C4-2B (cell line): ENCODE data around the gene MED22.

Experiments
- ZFX ChIP-seq: fragments of 450-650 bp; IDR thresholded peaks from 2 replicates; pipeline ENCODE4 v1.6.1; 2017
- TF ChIP-seq, protein P1 (sequence below): fragments of 450-650 bp; conservative IDR thresholded peaks from 2 replicates; pipeline ENCODE4 v1.5.1; 2017; ENCODE audit warnings: mild to moderate bottlenecking

DNA sequence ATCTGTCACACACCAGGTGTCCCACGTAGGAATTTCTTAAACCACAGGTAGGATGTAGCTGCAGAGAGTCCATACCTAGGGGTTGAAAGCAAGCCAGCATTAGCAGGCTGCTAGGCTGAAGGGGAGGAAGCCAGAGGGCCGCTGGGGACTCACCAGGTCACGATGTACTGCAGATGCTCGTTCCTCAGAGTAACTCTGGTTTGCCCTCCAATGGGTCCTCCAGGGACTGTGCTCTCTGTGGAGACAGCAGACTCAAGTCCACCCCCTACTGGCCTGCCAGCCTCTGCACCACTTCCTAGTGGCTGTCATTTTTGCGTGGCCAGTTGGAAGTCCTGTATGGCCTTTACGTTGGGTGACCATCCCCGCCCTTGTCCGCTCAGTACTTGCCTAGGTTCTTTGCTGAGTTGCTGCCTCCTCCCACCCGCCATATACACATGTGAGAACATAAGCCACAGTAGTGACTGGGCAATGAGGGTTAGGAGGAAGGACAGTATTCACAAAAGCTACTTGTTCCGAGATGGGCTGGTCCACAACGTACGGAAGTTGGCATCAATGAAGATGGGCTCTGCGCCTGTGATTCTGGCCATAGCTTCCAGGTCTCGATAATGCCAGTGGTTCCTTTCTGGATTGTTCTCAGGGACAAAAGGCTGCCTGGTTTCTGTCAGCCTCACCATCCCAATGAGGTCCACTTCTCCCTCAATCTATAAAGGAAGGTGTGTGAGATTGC is 4.1 kb upstream of the MED22 start:
- TF ChIP-seq, protein P1, sequence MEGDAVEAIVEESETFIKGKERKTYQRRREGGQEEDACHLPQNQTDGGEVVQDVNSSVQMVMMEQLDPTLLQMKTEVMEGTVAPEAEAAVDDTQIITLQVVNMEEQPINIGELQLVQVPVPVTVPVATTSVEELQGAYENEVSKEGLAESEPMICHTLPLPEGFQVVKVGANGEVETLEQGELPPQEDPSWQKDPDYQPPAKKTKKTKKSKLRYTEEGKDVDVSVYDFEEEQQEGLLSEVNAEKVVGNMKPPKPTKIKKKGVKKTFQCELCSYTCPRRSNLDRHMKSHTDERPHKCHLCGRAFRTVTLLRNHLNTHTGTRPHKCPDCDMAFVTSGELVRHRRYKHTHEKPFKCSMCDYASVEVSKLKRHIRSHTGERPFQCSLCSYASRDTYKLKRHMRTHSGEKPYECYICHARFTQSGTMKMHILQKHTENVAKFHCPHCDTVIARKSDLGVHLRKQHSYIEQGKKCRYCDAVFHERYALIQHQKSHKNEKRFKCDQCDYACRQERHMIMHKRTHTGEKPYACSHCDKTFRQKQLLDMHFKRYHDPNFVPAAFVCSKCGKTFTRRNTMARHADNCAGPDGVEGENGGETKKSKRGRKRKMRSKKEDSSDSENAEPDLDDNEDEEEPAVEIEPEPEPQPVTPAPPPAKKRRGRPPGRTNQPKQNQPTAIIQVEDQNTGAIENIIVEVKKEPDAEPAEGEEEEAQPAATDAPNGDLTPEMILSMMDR, result peak; percentile 84
- no peak for TF ChIP-seq ZFX
